Activated CD4-positive, alpha-beta T cell treated with anti-CD3 and anti-CD28 coated beads, Interleukin-2, amount 10 ng/mL, durations not matched to agents 24 days and 14 days (primary cell): ENCODE measurements around the gene ARRDC5. TPM values are rescaled to one million over a fixed set of nuclear protein-coding genes. Genes with fewer than 3 reads are reported as not detected.
"Not testable (repeated sequence)": the region's sequence is repeated elsewhere in the genome, so short reads cannot be mapped to it uniquely, and the experiment has no call there.

Source experiments
- DNase-seq: peaks from one replicate; pipeline ENCODE4 v3.0.0; 2022
- H3K27ac Mint-ChIP-seq: one replicate; pipeline ENCODE4 v1.8.0; 2022; ENCODE audit warnings: mild to moderate bottlenecking, mixed read lengths
- H3K27me3 Mint-ChIP-seq: one replicate; pipeline ENCODE4 v1.8.0; 2022; ENCODE audit warnings: mixed read lengths
- H3K36me3 Mint-ChIP-seq: one replicate; pipeline ENCODE4 v1.8.0; 2022; ENCODE audit warnings: low read depth, mild to moderate bottlenecking, mixed read lengths
- H3K4me1 Mint-ChIP-seq: one replicate; pipeline ENCODE4 v1.8.0; 2021; ENCODE audit warnings: mixed read lengths
- H3K4me3 Mint-ChIP-seq: one replicate; pipeline ENCODE4 v1.8.0; 2022; ENCODE audit warnings: mild to moderate bottlenecking, moderate library complexity, mixed read lengths
- H3K9me3 Mint-ChIP-seq: one replicate; pipeline ENCODE4 v1.8.0; 2021; ENCODE audit warnings: mixed read lengths
- intact Hi-C: fragments of 100-400 bp; cut with micrococcal nuclease; formaldehyde crosslinking; loops from one replicate; pipeline ENCODE4 v1.15.1; 2023
- total RNA-seq: library from RNA; stranded (reverse); gene quantifications from 2 replicates; pipeline ENCODE4 v1.2.3, GENCODE V29; 2022

The ARRDC5 gene
- total RNA-seq, 1 donor from 2014 or later, result 0.28 TPM

- Mint-ChIP-seq H3K27me3 (no peaks in the 10 kb centered on the region), H3K4me1 (peaks cover 20% of the 10 kb centered on the region), H3K4me3 (no peak overlapping the region), H3K36me3 (no peaks in the 10 kb centered on the region), H3K9me3 (no peaks in the 10 kb centered on the region), H3K27ac (no peak overlapping the region)
- DNase-seq, result no peak
- intact Hi-C loops, result loop anchor here (1.0 kb wide), 2 partner anchors 40 to 160 kb away; no protein-coding TSS in a partner anchor
Observed at GRCh38 chr19:4871711-4872110, 31.0 kb downstream of the ARRDC5 start.

DNA sequence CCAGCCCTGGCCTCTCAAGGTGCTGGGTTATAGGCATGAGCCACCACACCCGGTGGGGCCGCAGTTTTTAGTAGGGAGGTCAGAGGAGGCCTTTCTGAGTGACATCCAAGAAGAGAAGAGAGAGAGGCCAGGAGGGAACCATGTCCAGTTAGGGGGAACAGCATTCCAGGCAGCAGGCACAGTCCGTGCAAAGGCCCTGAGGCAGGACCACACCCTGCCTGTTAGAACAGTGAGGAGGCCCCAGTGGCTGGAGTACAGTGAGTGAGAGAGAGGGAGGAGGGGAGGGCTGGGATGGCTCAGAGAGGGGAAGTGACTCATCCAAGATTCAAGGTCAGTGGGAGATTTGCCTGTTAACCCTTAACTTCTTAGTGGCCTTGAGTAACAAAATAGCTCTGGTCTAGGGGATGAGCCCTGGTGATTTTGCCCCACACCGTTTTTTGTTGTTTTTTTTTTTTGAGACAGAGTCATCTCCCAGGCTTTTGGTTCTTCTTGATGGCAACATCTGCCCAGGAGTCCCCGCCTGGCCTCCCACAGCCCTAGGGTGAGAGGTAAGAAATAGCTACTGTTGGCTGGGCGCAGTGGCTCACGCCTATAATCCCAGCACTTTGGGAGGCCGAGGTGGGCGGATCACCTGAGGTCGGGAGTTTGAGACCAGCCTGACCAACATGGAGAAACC lies 32.5 kb downstream of the ARRDC5 start:
- Mint-ChIP-seq H3K27me3 (no peaks in the 10 kb centered on the region), H3K36me3 (no peaks in the 10 kb centered on the region), H3K4me1 (peaks cover 24% of the 10 kb centered on the region), H3K9me3 (no peaks in the 10 kb centered on the region), H3K4me3 (no peak overlapping the region), H3K27ac (peak overlapping the region; percentile 67)
- intact Hi-C loops, result no loop called here
- no peak for DNase-seq

GRCh38 chr19:4868286-4868834 lies 34.3 kb downstream of the ARRDC5 start:
- intact Hi-C loops, result no loop called here
- Mint-ChIP-seq H3K4me1 (peaks cover 28% of the 10 kb centered on the region), H3K27ac (peak overlapping the region; percentile 83)

DNA sequence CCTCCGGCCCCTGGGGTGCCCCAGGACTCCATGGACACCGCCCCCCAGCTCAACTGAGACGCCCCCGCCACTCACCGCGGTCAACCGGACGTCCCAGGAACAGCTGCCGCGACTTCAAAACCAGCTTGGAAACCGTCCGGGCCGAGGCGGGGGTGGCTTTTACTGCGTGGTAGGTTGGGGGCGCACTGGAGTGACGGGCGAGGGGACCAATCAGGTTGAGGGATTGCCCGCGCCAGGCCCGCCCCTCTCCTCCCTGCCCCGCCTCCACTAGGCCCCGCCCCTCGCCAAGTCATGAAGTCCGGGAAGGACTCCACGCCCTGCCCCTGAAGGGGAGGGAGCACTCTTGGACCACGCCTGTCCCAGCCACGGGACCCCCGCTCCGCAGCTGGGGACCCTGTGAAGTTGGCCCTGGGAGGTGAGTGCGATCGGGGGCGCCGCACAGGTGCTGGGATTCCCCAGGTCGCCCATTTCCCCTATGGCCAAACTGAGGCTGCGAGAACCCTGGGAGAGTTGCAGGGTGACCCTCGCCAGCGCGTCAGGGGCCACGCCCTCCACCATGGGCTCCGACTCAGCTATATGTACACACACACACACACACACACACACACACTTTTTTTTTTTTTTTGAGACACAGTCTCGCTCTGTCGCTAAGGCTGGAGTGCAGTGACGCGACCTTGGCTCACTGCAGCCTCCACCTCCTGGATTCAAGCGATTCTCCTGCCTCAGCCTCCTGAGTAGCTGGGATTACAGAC lies 35.0 kb downstream of the ARRDC5 start, which contains the start of gene PLIN3:
Gene PLIN3, minus strand, starts transcription at position 134 of the 752 bp plus-strand sequence. CDS start 6,273 bp downstream, outside the sequence.
- Mint-ChIP-seq H3K9me3 (no peaks in the 10 kb centered on the region), H3K27ac (peak within 1 kb of the TSS; percentile 83), H3K27me3 (no peaks in the 10 kb centered on the region), H3K36me3 (no peaks in the 10 kb centered on the region), H3K4me1 (peaks cover 27% of the 10 kb centered on the region), H3K4me3 (peak within 1 kb of the TSS; percentile 85)
- peak; percentile 97 for DNase-seq
- intact Hi-C loops, result loop anchor here (1.0 kb wide), 1 partner anchor 43 kb away; no protein-coding TSS in a partner anchor

More at GRCh38 chr19:4868286-4868834, 34.3 kb downstream of the ARRDC5 start:
- Mint-ChIP-seq H3K4me3 (peak overlapping the region; percentile 85), H3K9me3 (no peaks in the 10 kb centered on the region), H3K27me3 (no peaks in the 10 kb centered on the region), H3K36me3 (no peaks in the 10 kb centered on the region)
- no peak for DNase-seq

GRCh38 chr19:4866595-4867424 lies 35.9 kb downstream of the ARRDC5 start:
- Mint-ChIP-seq H3K27ac (peak overlapping the region; percentile 41), H3K4me1 (peaks cover 24% of the 10 kb centered on the region), H3K9me3 (no peaks in the 10 kb centered on the region), H3K4me3 (peak overlapping the region; percentile 85), H3K36me3 (no peaks in the 10 kb centered on the region), H3K27me3 (no peaks in the 10 kb centered on the region)
- intact Hi-C loops, result loop anchor here (1.0 kb wide), 1 partner anchor 43 kb away; no protein-coding TSS in a partner anchor
- peak; percentile 86 for DNase-seq

- peaks cover 4% of the 10 kb centered on the region for H3K4me1 Mint-ChIP-seq
- intact Hi-C loops, result no loop called here
- no peak overlapping the region for H3K4me3 Mint-ChIP-seq
- H3K9me3 Mint-ChIP-seq, result no peaks in the 10 kb centered on the region
- no peak overlapping the region for H3K27ac Mint-ChIP-seq
- no peaks in the 10 kb centered on the region for H3K27me3 Mint-ChIP-seq
- DNase-seq, result no peak
- peaks cover 5% of the 10 kb centered on the region for H3K36me3 Mint-ChIP-seq
Observed at GRCh38 chr19:4861147-4861546, 41.5 kb downstream of the ARRDC5 start.

- H3K4me1 Mint-ChIP-seq, result peaks cover 4% of the 10 kb centered on the region
- intact Hi-C loops, result no loop called here
- no peak overlapping the region for H3K27ac Mint-ChIP-seq
- H3K36me3 Mint-ChIP-seq, result peaks cover 11% of the 10 kb centered on the region
- H3K27me3 Mint-ChIP-seq, result no peaks in the 10 kb centered on the region
- DNase-seq, result no peak
- no peak overlapping the region for H3K4me3 Mint-ChIP-seq
- no peaks in the 10 kb centered on the region for H3K9me3 Mint-ChIP-seq
Observed at GRCh38 chr19:4859697-4860096, 43.0 kb downstream of the ARRDC5 start.

- DNase-seq, intact Hi-C loops, H3K4me3 Mint-ChIP-seq, H3K27ac Mint-ChIP-seq, H3K4me1 Mint-ChIP-seq, H3K9me3 Mint-ChIP-seq, H3K27me3 Mint-ChIP-seq: not testable (repeated sequence)
- H3K36me3 Mint-ChIP-seq, result peaks cover 14% of the 10 kb centered on the region
Observed at GRCh38 chr19:4856468-4856867, 46.2 kb downstream of the ARRDC5 start.

DNA sequence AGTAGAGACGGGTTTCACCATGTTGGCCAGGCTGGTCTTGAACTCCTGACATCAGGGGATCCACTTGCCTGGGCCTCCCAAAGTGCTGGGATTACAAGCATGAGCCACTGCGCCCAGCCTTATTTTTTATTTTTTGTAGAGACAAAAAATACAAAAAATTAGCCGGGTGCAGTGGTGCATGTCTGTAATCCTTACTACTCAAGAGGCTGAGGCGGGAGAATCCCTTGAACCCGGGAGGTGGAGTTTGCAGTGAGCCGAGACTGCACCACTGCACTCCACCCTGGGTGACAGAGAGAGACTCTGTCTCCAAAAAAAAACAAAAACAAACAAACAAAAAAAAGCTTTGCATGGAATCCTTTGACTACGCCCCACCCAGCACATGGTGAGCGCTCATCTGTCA lies 49.2 kb downstream of the ARRDC5 start:
- H3K4me3 Mint-ChIP-seq, H3K27ac Mint-ChIP-seq, H3K9me3 Mint-ChIP-seq, H3K27me3 Mint-ChIP-seq, DNase-seq, H3K4me1 Mint-ChIP-seq, intact Hi-C loops: not testable (repeated sequence)
- H3K36me3 Mint-ChIP-seq, result peaks cover 15% of the 10 kb centered on the region

DNA sequence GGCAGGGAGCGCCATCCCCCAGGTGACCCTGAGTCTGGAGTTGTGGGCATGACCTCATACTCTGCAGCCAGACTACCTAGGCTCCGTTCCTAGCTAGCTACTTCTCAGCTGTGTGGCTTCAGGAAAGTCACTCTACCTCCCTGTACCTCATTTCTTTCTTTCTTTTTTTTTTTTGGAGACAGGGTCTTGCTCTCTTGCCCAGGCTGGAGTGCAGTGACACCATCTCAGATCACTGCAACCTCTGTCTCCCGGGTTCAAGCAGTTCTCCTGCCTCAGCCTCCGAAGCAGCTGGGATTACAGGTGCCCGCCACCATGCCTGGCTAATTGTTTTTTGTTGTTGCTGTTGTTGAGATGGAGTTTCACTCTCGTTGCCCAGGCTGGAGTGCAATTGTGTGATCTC lies 50.2 kb downstream of the ARRDC5 start:
- no peak overlapping the region for H3K4me3 Mint-ChIP-seq
- peaks cover 15% of the 10 kb centered on the region for H3K36me3 Mint-ChIP-seq
- no peak for DNase-seq
- intact Hi-C loops, result no loop called here
- H3K9me3 Mint-ChIP-seq, result no peaks in the 10 kb centered on the region
- no peak overlapping the region for H3K27ac Mint-ChIP-seq
- H3K27me3 Mint-ChIP-seq, result no peaks in the 10 kb centered on the region
- H3K4me1 Mint-ChIP-seq, result peaks cover 2% of the 10 kb centered on the region

GRCh38 chr19:4851551-4852290 lies 51.0 kb downstream of the ARRDC5 start:
- intact Hi-C loops, result loop anchor here (1.0 kb wide), 1 partner anchor 42 kb away; no protein-coding TSS in a partner anchor
- Mint-ChIP-seq H3K9me3 (no peaks in the 10 kb centered on the region), H3K4me3 (no peak overlapping the region), H3K27me3 (no peaks in the 10 kb centered on the region), H3K4me1 (peaks cover 2% of the 10 kb centered on the region), H3K36me3 (peaks cover 12% of the 10 kb centered on the region), H3K27ac (no peak overlapping the region)
- peak; percentile 92 for DNase-seq

- intact Hi-C loops, result no loop called here
- no peak overlapping the region for H3K4me3 Mint-ChIP-seq
- peaks cover 13% of the 10 kb centered on the region for H3K36me3 Mint-ChIP-seq
- no peak for DNase-seq
- no peak overlapping the region for H3K27ac Mint-ChIP-seq
- H3K9me3 Mint-ChIP-seq, result no peaks in the 10 kb centered on the region
- H3K27me3 Mint-ChIP-seq, result no peaks in the 10 kb centered on the region
- peaks cover 2% of the 10 kb centered on the region for H3K4me1 Mint-ChIP-seq
Observed at GRCh38 chr19:4849019-4849418, 53.7 kb downstream of the ARRDC5 start.
